Measurements from ENCODE around the gene GOLM1.

Gene GOLM1

GRCh38 chr9:85978496-85978895, 120.9 kb downstream of the GOLM1 start:
- TF ChIP-seq ZBTB44 (tag by site-specific recombination; IDR thresholded peaks at IDR 0.05) (no peak), ZNF513 (tag by site-specific recombination; IDR thresholded peaks at IDR 0.05) (no peak), ZNF530 (tag by site-specific recombination; IDR thresholded peaks at IDR 0.05; ENCODE audit: low read depth) (no peak), KLF16 (tag by site-specific recombination; IDR thresholded peaks at IDR 0.05) (no peak), ZNF433 (tag by site-specific recombination; IDR thresholded peaks at IDR 0.05; ENCODE audit: low read depth) (no peak), TCF7L2 (IDR thresholded peaks at IDR 0.05; ENCODE audit: borderline replicate concordance, low read depth, low read length) (no peak), ZNF121 (tag by site-specific recombination; IDR thresholded peaks at IDR 0.05) (no peak), ZNF155 (tag by site-specific recombination; IDR thresholded peaks at IDR 0.05) (no peak), KLF17 (tag by site-specific recombination; IDR thresholded peaks at IDR 0.05) (no peak), ZNF239 (tag by site-specific recombination; IDR thresholded peaks at IDR 0.05) (no peak), ZNF26 (tag by site-specific recombination; IDR thresholded peaks at IDR 0.05) (no peak), ZBTB26 (tag by site-specific recombination; optimal IDR thresholded peaks at IDR 0.05) (no peak), RBAK (tag by site-specific recombination; IDR thresholded peaks at IDR 0.05) (no peak), ZNF223 (tag by site-specific recombination; IDR thresholded peaks at IDR 0.05) (no peak), ZBTB7A (tag by site-specific recombination; IDR thresholded peaks at IDR 0.05; ENCODE audit: low read depth) (no peak), ZNF23 (tag by site-specific recombination; IDR thresholded peaks at IDR 0.05; ENCODE audit: borderline replicate concordance) (no peak)
- TF ChIP-seq, protein P1, sequence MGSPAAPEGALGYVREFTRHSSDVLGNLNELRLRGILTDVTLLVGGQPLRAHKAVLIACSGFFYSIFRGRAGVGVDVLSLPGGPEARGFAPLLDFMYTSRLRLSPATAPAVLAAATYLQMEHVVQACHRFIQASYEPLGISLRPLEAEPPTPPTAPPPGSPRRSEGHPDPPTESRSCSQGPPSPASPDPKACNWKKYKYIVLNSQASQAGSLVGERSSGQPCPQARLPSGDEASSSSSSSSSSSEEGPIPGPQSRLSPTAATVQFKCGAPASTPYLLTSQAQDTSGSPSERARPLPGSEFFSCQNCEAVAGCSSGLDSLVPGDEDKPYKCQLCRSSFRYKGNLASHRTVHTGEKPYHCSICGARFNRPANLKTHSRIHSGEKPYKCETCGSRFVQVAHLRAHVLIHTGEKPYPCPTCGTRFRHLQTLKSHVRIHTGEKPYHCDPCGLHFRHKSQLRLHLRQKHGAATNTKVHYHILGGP (tag by site-specific recombination; IDR thresholded peaks at IDR 0.05) = no peak
- TF ChIP-seq, protein P2, sequence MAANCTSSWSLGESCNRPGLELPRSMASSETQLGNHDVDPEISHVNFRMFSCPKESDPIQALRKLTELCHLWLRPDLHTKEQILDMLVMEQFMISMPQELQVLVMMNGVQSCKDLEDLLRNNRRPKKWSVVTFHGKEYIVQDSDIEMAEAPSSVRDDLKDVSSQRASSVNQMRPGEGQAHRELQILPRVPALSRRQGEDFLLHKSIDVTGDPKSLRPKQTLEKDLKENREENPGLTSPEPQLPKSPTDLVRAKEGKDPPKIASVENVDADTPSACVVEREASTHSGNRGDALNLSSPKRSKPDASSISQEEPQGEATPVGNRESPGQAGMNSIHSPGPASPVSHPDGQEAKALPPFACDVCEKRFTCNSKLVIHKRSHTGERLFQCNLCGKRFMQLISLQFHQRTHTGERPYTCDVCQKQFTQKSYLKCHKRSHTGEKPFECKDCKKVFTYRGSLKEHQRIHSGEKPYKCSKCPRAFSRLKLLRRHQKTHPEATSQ (tag by site-specific recombination; IDR thresholded peaks at IDR 0.05) = no peak
- TF ChIP-seq, protein P3, sequence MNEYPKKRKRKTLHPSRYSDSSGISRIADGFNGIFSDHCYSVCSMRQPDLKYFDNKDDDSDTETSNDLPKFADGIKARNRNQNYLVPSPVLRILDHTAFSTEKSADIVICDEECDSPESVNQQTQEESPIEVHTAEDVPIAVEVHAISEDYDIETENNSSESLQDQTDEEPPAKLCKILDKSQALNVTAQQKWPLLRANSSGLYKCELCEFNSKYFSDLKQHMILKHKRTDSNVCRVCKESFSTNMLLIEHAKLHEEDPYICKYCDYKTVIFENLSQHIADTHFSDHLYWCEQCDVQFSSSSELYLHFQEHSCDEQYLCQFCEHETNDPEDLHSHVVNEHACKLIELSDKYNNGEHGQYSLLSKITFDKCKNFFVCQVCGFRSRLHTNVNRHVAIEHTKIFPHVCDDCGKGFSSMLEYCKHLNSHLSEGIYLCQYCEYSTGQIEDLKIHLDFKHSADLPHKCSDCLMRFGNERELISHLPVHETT (tag by site-specific recombination; IDR thresholded peaks at IDR 0.05) = no peak
- no peaks in the 10 kb centered on the region for H3K9me3 ChIP-seq (ENCODE audit: control insufficient read depth, insufficient read depth, low read depth, low read length)
- no peaks in the 10 kb centered on the region for H3K4me1 ChIP-seq (ENCODE audit: control insufficient read depth, insufficient read depth, low read length)
- no peak overlapping the region for H3K27ac ChIP-seq (ENCODE audit: extremely low read depth, low read depth, low read length)
- peaks cover 4 to 82% of the 10 kb centered on the region in 2 experiments for H3K36me3 ChIP-seq (ENCODE audit: control insufficient read depth in 2 of 2, insufficient read depth in 1 of 2, low read length in 2 of 2)
- POLR2A ChIA-PET = no interaction called here
- CTCF ChIA-PET = no interaction called here
- H3K4me3 ChIP-seq (ENCODE audit: low read depth, low read length) = no peak overlapping the region

Measured in HEK293 (cell line).